CD4-positive, alpha-beta memory T cell (primary cell): ENCODE results near the gene CRISPLD2. TPM values are rescaled to one million over a fixed set of nuclear protein-coding genes. Genes with fewer than 3 reads are reported as not detected.
"Not testable (repeated sequence)": the region's sequence is repeated elsewhere in the genome, so short reads cannot be mapped to it uniquely, and the experiment has no call there.

Experiments
- CTCF ChIA-PET: fragments of 350-600 bp; sonication (Branson Sonifier 250); formaldehyde crosslinking; loops from one replicate; lab custom pipeline; 2021; ENCODE audit warnings: inconsistent platforms; ENCODE audit not compliant: partially characterized antibody; lab: Charles Lee
- POLR2A ChIA-PET: fragments of 350-600 bp; sonication (Branson Sonifier 250); formaldehyde crosslinking; loops from one replicate; lab custom pipeline; 2021; ENCODE audit not compliant: partially characterized antibody; lab: Charles Lee
- DNase-seq, 5 donors: peaks; one replicate each; pipeline versions ENCODE4 v3.0.0 to v3.0.0-alpha.2; 2020 to 2022; ENCODE audit warnings: mixed read lengths in 1 of 5
- H3K27ac ChIP-seq: one replicate; pipeline ENCODE4 v1.7.0; 2013; ENCODE audit warnings: low read depth, low read length
- H3K27me3 ChIP-seq: 2 replicates; pipeline ENCODE4 v1.7.0; 2013; ENCODE audit warnings: mild to moderate bottlenecking, low read length, moderate library complexity; ENCODE audit not compliant: insufficient read depth
- H3K36me3 ChIP-seq: 2 replicates; pipeline ENCODE4 v1.7.0; 2013; ENCODE audit warnings: mild to moderate bottlenecking, low read length, moderate library complexity; ENCODE audit not compliant: insufficient read depth
- H3K4me1 ChIP-seq: 2 replicates; pipeline ENCODE4 v1.7.0; 2013; ENCODE audit warnings: mild to moderate bottlenecking, low read length, moderate library complexity; ENCODE audit not compliant: insufficient read depth
- H3K4me3 ChIP-seq, 2 donors: one replicate each; pipeline ENCODE4 v1.7.0; 2013; ENCODE audit warnings: low read length in 2 of 2, mild to moderate bottlenecking in 1 of 2
- H3K9me3 ChIP-seq, 2 donors: one replicate each; pipeline ENCODE4 v1.7.0; 2013; ENCODE audit warnings: low read length in 2 of 2, control low read depth in 1 of 2; ENCODE audit not compliant: control insufficient read depth in 1 of 2
- H3K27ac Mint-ChIP-seq, 7 donors: one replicate each; pipeline ENCODE4 v1.8.0; 2020 to 2021; ENCODE audit warnings: mixed read lengths in 7 of 7, mild to moderate bottlenecking in 6 of 7, inconsistent platforms in 3 of 7, moderate library complexity in 3 of 7
- H3K27me3 Mint-ChIP-seq, 2 donors: one replicate each; pipeline ENCODE4 v1.8.0; 2020 to 2021; ENCODE audit warnings: mixed read lengths in 2 of 2
- H3K36me3 Mint-ChIP-seq, 2 donors: one replicate each; pipeline ENCODE4 v1.8.0; 2020 to 2021; ENCODE audit warnings: mixed read lengths in 2 of 2, inconsistent platforms in 1 of 2, mild to moderate bottlenecking in 1 of 2
- H3K4me1 Mint-ChIP-seq, 4 donors: one replicate each; pipeline ENCODE4 v1.8.0; 2020 to 2021; ENCODE audit warnings: mixed read lengths in 4 of 4, mild to moderate bottlenecking in 1 of 4
- H3K4me3 Mint-ChIP-seq, 8 donors: one replicate each; pipeline ENCODE4 v1.8.0; 2020 to 2021; ENCODE audit warnings: mixed read lengths in 8 of 8, mild to moderate bottlenecking in 7 of 8, moderate library complexity in 6 of 8, inconsistent platforms in 3 of 8
- H3K9me3 Mint-ChIP-seq, 8 donors: one replicate each; pipeline ENCODE4 v1.8.0; 2020 to 2021; ENCODE audit warnings: mixed read lengths in 8 of 8, mild to moderate bottlenecking in 5 of 8, inconsistent platforms in 3 of 8, moderate library complexity in 1 of 8
- intact Hi-C: fragments of 100-400 bp; cut with micrococcal nuclease; formaldehyde crosslinking; loops from one replicate; pipeline ENCODE4 v1.15.1; 2023
- polyA plus RNA-seq, 2 donors: library from polyadenylated mRNA; unstranded; fragments of 300-500 nt; fragmentation: Illumina TruSeq; gene quantifications; one replicate each; pipeline ENCODE4 v1.2.3, GENCODE V29; 2021
- total RNA-seq, 2 experiments: library from RNA; stranded (reverse); gene quantifications; one replicate each; pipeline ENCODE4 v1.2.3, GENCODE V29; 2021

The CRISPLD2 gene
- total and polyA plus RNA-seq, 4 experiments from 2014 or later = 0.32 to 2.5 (median 0.95) TPM

DNA sequence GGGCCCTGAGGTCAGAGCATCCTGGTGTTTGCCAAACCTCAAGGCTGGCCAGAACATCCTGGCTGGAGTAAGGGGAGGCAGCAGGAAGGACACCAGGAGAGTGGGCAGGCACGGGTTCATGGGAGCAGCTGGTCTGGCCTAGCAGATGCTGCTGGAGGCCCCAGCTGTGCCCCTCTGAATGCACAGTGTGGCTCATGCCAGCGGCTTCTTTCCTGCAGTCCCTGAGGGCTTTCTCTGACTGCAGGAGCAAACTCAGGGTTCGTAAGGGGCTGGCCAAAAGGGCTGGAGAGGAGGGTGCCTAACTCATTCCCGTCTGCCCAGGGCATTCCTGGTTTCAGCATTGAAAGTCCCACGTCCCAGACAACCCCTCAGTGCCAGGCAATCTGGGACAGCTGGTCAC is 112.9 kb downstream of the CRISPLD2 start:
- Histone ChIP-seq H3K9me3 (no peaks in the 10 kb centered on the region), H3K4me3 (no peak overlapping the region), H3K27ac (no peak overlapping the region), H3K4me1 (peaks cover 3% of the 10 kb centered on the region), H3K27me3 (no peaks in the 10 kb centered on the region), H3K36me3 (no peaks in the 10 kb centered on the region)
- POLR2A ChIA-PET = no interaction called here
- intact Hi-C loops = no loop called here
- DNase-seq = no peak
- no peak overlapping the region for H3K4me3 Mint-ChIP-seq
- no peaks in the 10 kb centered on the region for H3K9me3 Mint-ChIP-seq
- peaks cover 0 to 5% (median 2%) of the 10 kb centered on the region in 4 donors for H3K4me1 Mint-ChIP-seq
- CTCF ChIA-PET = interaction anchor here (1.2 kb wide), 1 partner anchor 10 kb away, joined by 3 read pairs; no protein-coding TSS in a partner anchor
- no peak overlapping the region for H3K27ac Mint-ChIP-seq
- H3K27me3 Mint-ChIP-seq = no peaks in the 10 kb centered on the region
- H3K36me3 Mint-ChIP-seq = no peaks in the 10 kb centered on the region

GRCh38 chr16:84933774-84934631 is 114.2 kb downstream of the CRISPLD2 start:
- Mint-ChIP-seq H3K27me3 (no peaks in the 10 kb centered on the region), H3K9me3 (no peaks in the 10 kb centered on the region), H3K4me3 (no peak overlapping the region), H3K36me3 (no peaks in the 10 kb centered on the region), H3K27ac (no peak overlapping the region), H3K4me1 (peaks cover 0 to 5% (median 2%) of the 10 kb centered on the region in 4 donors)
- peaks cover 3% of the 10 kb centered on the region for H3K4me1 ChIP-seq
- no peaks in the 10 kb centered on the region for H3K9me3 ChIP-seq
- no peak overlapping the region for H3K4me3 ChIP-seq
- no peak overlapping the region for H3K27ac ChIP-seq
- intact Hi-C loops = no loop called here
- no peak for DNase-seq
- ChIA-PET CTCF (interaction anchor here (0.5 to 1.3 kb wide), 4 partner anchors 8 to 195 kb away, joined by 3 to 6 read pairs (median 3); no protein-coding TSS in a partner anchor), POLR2A (no interaction called here)
- no peaks in the 10 kb centered on the region for H3K36me3 ChIP-seq
- H3K27me3 ChIP-seq = no peaks in the 10 kb centered on the region

DNA sequence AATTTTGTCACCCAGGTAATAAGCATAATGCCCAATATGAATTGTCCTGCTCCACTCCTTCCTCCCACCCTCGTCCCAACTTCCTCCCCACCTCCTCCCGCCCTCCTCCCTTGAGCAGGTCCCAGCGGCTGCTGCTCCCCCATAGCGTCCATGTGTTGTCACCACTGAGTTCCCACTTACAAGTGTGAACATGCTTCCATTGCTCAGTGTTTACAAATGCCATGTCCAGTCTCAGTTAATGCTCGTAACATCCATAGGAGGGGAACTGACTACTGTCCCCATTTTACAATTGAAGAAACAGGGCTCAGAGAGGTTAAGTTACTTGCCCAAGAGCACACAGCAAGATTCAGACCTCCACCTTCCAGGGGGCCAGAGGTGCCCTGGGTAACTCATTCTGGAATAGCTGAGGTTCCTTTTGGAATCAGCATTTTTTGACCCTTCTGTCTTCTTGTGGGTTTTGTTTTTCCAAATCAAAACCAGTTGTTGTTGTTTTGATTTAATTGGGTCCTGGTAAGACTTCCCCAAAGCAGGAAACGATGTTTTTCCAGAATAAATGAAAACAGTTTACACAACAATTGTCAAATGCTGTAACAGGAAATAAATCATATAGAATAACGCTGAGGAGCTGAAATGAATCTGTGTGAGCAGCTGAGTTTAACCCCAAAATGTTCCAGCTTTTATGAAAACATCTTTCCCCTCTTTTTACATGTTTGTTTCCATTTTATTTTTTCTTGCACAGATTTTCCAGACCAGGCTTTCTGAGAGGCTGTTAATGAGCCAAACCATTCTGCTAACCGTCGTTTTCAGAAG is 117.6 kb downstream of the CRISPLD2 start:
- CTCF ChIA-PET = interaction anchor here (0.9 kb wide), 1 partner anchor 15 kb away, joined by 3 read pairs; no protein-coding TSS in a partner anchor
- Mint-ChIP-seq H3K27me3 (no peaks in the 10 kb centered on the region), H3K9me3 (no peaks in the 10 kb centered on the region), H3K4me3 (no peak overlapping the region), H3K4me1 (no peaks in the 10 kb centered on the region), H3K27ac (no peak overlapping the region), H3K36me3 (no peaks in the 10 kb centered on the region)
- intact Hi-C loops = no loop called here
- no peak for DNase-seq
- H3K4me3 ChIP-seq = no peak overlapping the region
- H3K27ac ChIP-seq = no peak overlapping the region
- H3K36me3 ChIP-seq = no peaks in the 10 kb centered on the region
- no peaks in the 10 kb centered on the region for H3K4me1 ChIP-seq
- H3K27me3 ChIP-seq = no peaks in the 10 kb centered on the region
- H3K9me3 ChIP-seq = no peaks in the 10 kb centered on the region
- POLR2A ChIA-PET = no interaction called here

DNA sequence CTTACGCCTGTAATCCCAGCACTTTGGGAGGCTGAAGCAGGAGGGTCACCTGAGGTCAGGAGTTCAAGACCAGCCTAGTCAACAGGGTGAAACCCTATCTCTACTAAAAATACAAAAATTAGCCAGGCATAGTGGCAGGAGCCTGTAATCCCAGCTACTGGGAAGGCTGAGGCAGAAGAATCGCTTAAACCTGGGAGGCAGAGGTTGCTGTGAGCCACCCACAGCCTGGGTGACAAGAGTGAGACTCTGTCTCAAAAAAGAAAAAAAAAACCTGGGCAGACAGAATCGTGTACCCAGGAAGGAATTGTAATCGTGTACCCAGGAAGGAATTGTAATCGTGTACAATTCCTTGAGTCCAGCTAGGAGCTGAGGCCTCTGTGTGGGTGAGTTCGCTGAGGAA is 118.8 kb downstream of the CRISPLD2 start:
- CTCF ChIA-PET = interaction anchor here (1.1 to 1.3 kb wide), 2 partner anchors 13 to 27 kb away, joined by 3 read pairs; no protein-coding TSS in a partner anchor
- POLR2A ChIA-PET, H3K27me3 ChIP-seq: not testable (repeated sequence)

DNA sequence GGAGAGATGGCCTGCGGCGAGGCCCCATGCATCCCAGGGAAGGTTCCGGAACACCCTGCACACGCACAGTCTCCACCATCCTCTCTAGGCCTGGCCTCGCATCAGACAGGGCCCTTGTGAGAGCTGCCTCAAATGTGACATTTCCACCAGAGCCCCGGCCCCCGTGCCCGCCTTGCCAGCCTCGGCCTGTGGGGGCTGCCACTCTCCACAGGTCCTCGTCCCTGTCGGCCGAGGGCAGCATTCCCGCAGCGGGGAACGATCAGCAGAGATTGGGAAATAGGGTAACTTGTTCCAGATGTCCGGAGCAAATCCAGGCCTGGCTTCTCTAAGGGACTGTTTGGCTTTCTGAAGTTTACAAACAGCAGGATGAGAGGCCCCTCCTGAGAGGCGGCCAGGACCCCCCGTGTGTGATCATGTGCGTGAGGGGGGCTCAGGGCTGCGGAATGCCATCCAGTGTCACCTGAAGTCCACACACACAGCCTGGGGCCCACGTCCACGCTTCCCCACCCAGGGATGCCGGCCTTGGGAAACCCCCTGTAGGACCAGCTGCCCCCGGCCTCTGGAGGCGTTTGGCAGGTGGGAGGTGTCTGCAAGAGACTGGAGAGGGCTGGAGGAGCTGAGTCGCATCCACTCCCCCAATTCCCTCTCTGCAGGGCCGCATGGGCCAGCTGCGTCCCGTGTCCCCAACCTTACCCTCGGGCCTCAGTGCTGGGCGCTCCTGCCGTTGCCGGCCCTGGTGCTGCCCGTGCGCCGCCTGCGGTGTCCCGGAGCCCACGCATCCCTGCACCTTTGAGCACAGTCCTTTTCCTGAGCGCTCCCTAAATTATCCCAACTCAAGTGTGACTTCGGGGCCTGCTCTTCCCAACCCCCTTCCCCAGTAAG is 121.1 kb downstream of the CRISPLD2 start:
- DNase-seq = no peak
- Histone ChIP-seq H3K27ac (no peak overlapping the region), H3K9me3 (no peaks in the 10 kb centered on the region), H3K27me3 (no peaks in the 10 kb centered on the region), H3K4me3 (no peak overlapping the region), H3K36me3 (no peaks in the 10 kb centered on the region), H3K4me1 (no peaks in the 10 kb centered on the region)
- Mint-ChIP-seq H3K9me3 (peaks cover 0 to 2% (median 0%) of the 10 kb centered on the region in 8 donors), H3K27me3 (peaks cover 0 to 2% of the 10 kb centered on the region in 2 donors), H3K36me3 (no peaks in the 10 kb centered on the region), H3K4me3 (no peak overlapping the region), H3K4me1 (no peaks in the 10 kb centered on the region), H3K27ac (no peak overlapping the region)
- POLR2A ChIA-PET = no interaction called here
- CTCF ChIA-PET = no interaction called here
- intact Hi-C loops = no loop called here

More for the DNA sequence above, 118.8 kb downstream of the CRISPLD2 start:
- H3K27ac ChIP-seq, H3K36me3 Mint-ChIP-seq, DNase-seq, H3K4me1 Mint-ChIP-seq, H3K4me1 ChIP-seq, intact Hi-C loops, H3K27ac Mint-ChIP-seq, H3K36me3 ChIP-seq, H3K4me3 ChIP-seq, H3K27me3 Mint-ChIP-seq, H3K4me3 Mint-ChIP-seq, H3K9me3 ChIP-seq, H3K9me3 Mint-ChIP-seq: not testable (repeated sequence)

- Mint-ChIP-seq H3K4me3 (no peak overlapping the region), H3K27ac (no peak overlapping the region), H3K4me1 (no peaks in the 10 kb centered on the region), H3K36me3 (no peaks in the 10 kb centered on the region), H3K9me3 (peaks cover 0 to 2% (median 0%) of the 10 kb centered on the region in 8 donors), H3K27me3 (peaks cover 0 to 2% of the 10 kb centered on the region in 2 donors)
- no peak overlapping the region for H3K27ac ChIP-seq
- no peaks in the 10 kb centered on the region for H3K27me3 ChIP-seq
- DNase-seq = no peak
- no peaks in the 10 kb centered on the region for H3K9me3 ChIP-seq
- no peak overlapping the region for H3K4me3 ChIP-seq
- H3K4me1 ChIP-seq = no peaks in the 10 kb centered on the region
- H3K36me3 ChIP-seq = no peaks in the 10 kb centered on the region
- ChIA-PET POLR2A (no interaction called here), CTCF (interaction anchor here (1.1 to 1.5 kb wide), 2 partner anchors 10 to 11 kb away, joined by 3 to 5 read pairs; no protein-coding TSS in a partner anchor)
- intact Hi-C loops = no loop called here
These were observed 122.1 kb downstream of the CRISPLD2 start for GRCh38 chr16:84941921-84942320.
